MCF 10A (cell line): ENCODE results near the gene FOXL2NB. TPM values are rescaled to one million over a fixed set of nuclear protein-coding genes. Genes with fewer than 3 reads are reported as not detected.
A peak's percentile ranks its signal among the peaks of the same experiment; 100 is the strongest.

ENCODE experiments used
- BruUV-seq: library from RNA; stranded (reverse); fragments of 400-500 nt; replicated peaks from 2 replicates; lab custom pipeline; 2021; lab: Mats Ljungman, UMichigan
- CTCF ChIA-PET: fragments of 300-600 bp; sonication (Branson Sonifier 250); formaldehyde crosslinking; extraction: SDS; loops from one replicate; lab custom pipeline; 2021; ENCODE audit warnings: antibody characterized with exemption, inconsistent platforms; lab: Yijun Ruan, JAX
- POLR2A ChIA-PET: fragments of 300-600, 350-650 bp; sonication (Branson Sonifier 250); formaldehyde crosslinking; extraction: SDS; loops from one replicate; lab custom pipeline; 2020; ENCODE audit warnings: antibody characterized with exemption, inconsistent platforms; lab: Yijun Ruan, JAX
- DNase-seq: peaks from one replicate; pipeline ENCODE4 v3.0.0-alpha.2; 2018; ENCODE audit not compliant: unreplicated experiment
- H3K27ac Mint-ChIP-seq: one replicate; pipeline ENCODE4 v1.8.0; 2022; ENCODE audit warnings: mild to moderate bottlenecking, low read depth, mixed read lengths; ENCODE audit not compliant: unreplicated experiment
- H3K27me3 Mint-ChIP-seq: one replicate; pipeline ENCODE4 v1.8.0; 2022; ENCODE audit warnings: mixed read lengths; ENCODE audit not compliant: insufficient read depth, unreplicated experiment
- H3K36me3 Mint-ChIP-seq: one replicate; pipeline ENCODE4 v1.8.0; 2022; ENCODE audit warnings: mild to moderate bottlenecking, moderate library complexity, mixed read lengths; ENCODE audit not compliant: insufficient read depth, unreplicated experiment
- H3K4me1 Mint-ChIP-seq: one replicate; pipeline ENCODE4 v1.8.0; 2022; ENCODE audit warnings: mixed read lengths; ENCODE audit not compliant: insufficient read depth, unreplicated experiment
- H3K4me3 Mint-ChIP-seq: one replicate; pipeline ENCODE4 v1.8.0; 2022; ENCODE audit warnings: mild to moderate bottlenecking, moderate library complexity, mixed read lengths; ENCODE audit not compliant: unreplicated experiment
- H3K9me3 Mint-ChIP-seq: one replicate; pipeline ENCODE4 v1.8.0; 2022; ENCODE audit warnings: mixed read lengths; ENCODE audit not compliant: unreplicated experiment
- CTCF ChIP-seq: fragments of 200-600 bp; IDR thresholded peaks from one replicate; pipeline ENCODE4 v1.8.0; 2022; ENCODE audit warnings: antibody characterized with exemption, mild to moderate bottlenecking; ENCODE audit not compliant: unreplicated experiment
- intact Hi-C: fragments of 100-400 bp; cut with micrococcal nuclease; formaldehyde crosslinking; loops from 2 replicates; pipeline ENCODE4 v1.14.1; 2022
- total RNA-seq: library from RNA; stranded (reverse); gene quantifications from 2 replicates; pipeline ENCODE4 v1.2.3, GENCODE V29; 2022

Gene FOXL2NB
- total RNA-seq, 1 experiment from 2014 or later, result 0.14 TPM

GRCh38 chr3:138916824-138917223, 30.2 kb upstream of the FOXL2NB start:
- Mint-ChIP-seq H3K4me3 (peak overlapping the region; percentile 19), H3K36me3 (peaks cover 5% of the 10 kb centered on the region), H3K27ac (no peak overlapping the region), H3K4me1 (peaks cover 13% of the 10 kb centered on the region), H3K9me3 (no peaks in the 10 kb centered on the region), H3K27me3 (no peaks in the 10 kb centered on the region)
- ChIA-PET POLR2A (interaction anchor here (0.6 to 4.5 kb wide), 11 partner anchors 35 to 325 kb away, joined by 3 to 62 read pairs (median 7); partner anchors contain the start of genes CEP70 and PIK3CB), CTCF (interaction anchor here (0.5 to 13.9 kb wide), 57 partner anchors 7 to 703 kb away, joined by 3 to 364 read pairs (median 7); partner anchors contain the start of genes CEP70, FAIM and PIK3CB)
- no peak for TF ChIP-seq CTCF
- intact Hi-C loops, result loop anchor here (1.0 to 10.0 kb wide), 3 partner anchors 142 to 438 kb away; no protein-coding TSS in a partner anchor
- DNase-seq, result peak; percentile 68
- BruUV-seq, result no TSS peak

- intact Hi-C loops, result loop anchor here (5.0 to 10.0 kb wide), 2 partner anchors 145 to 427 kb away; no protein-coding TSS in a partner anchor
- H3K27me3 Mint-ChIP-seq, result no peaks in the 10 kb centered on the region
- no peak overlapping the region for H3K27ac Mint-ChIP-seq
- DNase-seq, result no peak
- no peak overlapping the region for H3K4me3 Mint-ChIP-seq
- H3K4me1 Mint-ChIP-seq, result peaks cover 23% of the 10 kb centered on the region
- BruUV-seq, result no TSS peak
- no peak for TF ChIP-seq CTCF
- CTCF ChIA-PET, result interaction anchor here (1.1 to 13.9 kb wide), 4 partner anchors 15 to 502 kb away, joined by 3 to 364 read pairs (median 60); partner anchors contain the start of gene CEP70
- peaks cover 10% of the 10 kb centered on the region for H3K36me3 Mint-ChIP-seq
- no peaks in the 10 kb centered on the region for H3K9me3 Mint-ChIP-seq
- POLR2A ChIA-PET, result interaction anchor here (4.5 kb wide), 1 partner anchor 325 kb away, joined by 62 read pairs; the partner anchor contains the start of gene CEP70
Observed at GRCh38 chr3:138919325-138919724, 27.7 kb upstream of the FOXL2NB start.

- peaks cover 5% of the 10 kb centered on the region for H3K36me3 Mint-ChIP-seq
- ChIA-PET POLR2A (interaction anchor here (0.6 to 4.0 kb wide), 8 partner anchors 15 to 330 kb away, joined by 3 to 31 read pairs (median 4); partner anchors contain the start of genes CEP70 and FAIM), CTCF (interaction anchor here (0.5 to 13.9 kb wide), 29 partner anchors 9 to 840 kb away, joined by 3 to 364 read pairs (median 4); partner anchors contain the start of gene CEP70)
- H3K27me3 Mint-ChIP-seq, result no peaks in the 10 kb centered on the region
- no TSS peak for BruUV-seq
- intact Hi-C loops, result loop anchor here (1.0 to 2.0 kb wide), 3 partner anchors 443 to 741 kb away; no protein-coding TSS in a partner anchor
- H3K4me3 Mint-ChIP-seq, result no peak overlapping the region
- DNase-seq, result peak; percentile 87
- no peak for TF ChIP-seq CTCF
- H3K4me1 Mint-ChIP-seq, result peaks cover 17% of the 10 kb centered on the region
- H3K27ac Mint-ChIP-seq, result peak overlapping the region; percentile 82
- no peaks in the 10 kb centered on the region for H3K9me3 Mint-ChIP-seq
Observed at GRCh38 chr3:138921316-138922292, 25.4 kb upstream of the FOXL2NB start.
